Omental fat pad (tissue), 4 donors: ENCODE results near the gene SH3BP4. TPM values are rescaled to one million over a fixed set of nuclear protein-coding genes. Genes with fewer than 3 reads are reported as not detected.
A peak's percentile ranks its signal among the peaks of the same experiment; 100 is the strongest.

Experiments
- ATAC-seq: fragments of 150-250 bp; one replicate; pipeline ENCODE4 v1.9.1; 2016; ENCODE audit warnings: mild to moderate bottlenecking, moderate library complexity; ENCODE audit not compliant: low FRiP score
- DNase-seq: peaks from one replicate; pipeline ENCODE4 v3.0.0-alpha.2; 2019; ENCODE audit warnings: low spot score
- total RNA-seq, 4 donors: library from RNA; depleted of rRNA; stranded (reverse); fragments of >200 nt; gene quantifications; one replicate each; pipeline ENCODE4 v1.1.0, GENCODE V29; 2016
- TF ChIP-seq, protein P1 (sequence below), 3 donors: fragments of 450-650 bp; IDR thresholded peaks; one replicate each; pipeline ENCODE4 v1.5.1; 2016 to 2017; ENCODE audit warnings: antibody characterized with exemption in 3 of 3, mild to moderate bottlenecking in 3 of 3, moderate library complexity in 2 of 3

Gene SH3BP4
- total RNA-seq, 4 donors from 2014 or later = 32.5 to 66.9 (median 44.2) TPM

- DNase-seq (no peak), ATAC-seq (no peak)
- TF ChIP-seq, protein P1, sequence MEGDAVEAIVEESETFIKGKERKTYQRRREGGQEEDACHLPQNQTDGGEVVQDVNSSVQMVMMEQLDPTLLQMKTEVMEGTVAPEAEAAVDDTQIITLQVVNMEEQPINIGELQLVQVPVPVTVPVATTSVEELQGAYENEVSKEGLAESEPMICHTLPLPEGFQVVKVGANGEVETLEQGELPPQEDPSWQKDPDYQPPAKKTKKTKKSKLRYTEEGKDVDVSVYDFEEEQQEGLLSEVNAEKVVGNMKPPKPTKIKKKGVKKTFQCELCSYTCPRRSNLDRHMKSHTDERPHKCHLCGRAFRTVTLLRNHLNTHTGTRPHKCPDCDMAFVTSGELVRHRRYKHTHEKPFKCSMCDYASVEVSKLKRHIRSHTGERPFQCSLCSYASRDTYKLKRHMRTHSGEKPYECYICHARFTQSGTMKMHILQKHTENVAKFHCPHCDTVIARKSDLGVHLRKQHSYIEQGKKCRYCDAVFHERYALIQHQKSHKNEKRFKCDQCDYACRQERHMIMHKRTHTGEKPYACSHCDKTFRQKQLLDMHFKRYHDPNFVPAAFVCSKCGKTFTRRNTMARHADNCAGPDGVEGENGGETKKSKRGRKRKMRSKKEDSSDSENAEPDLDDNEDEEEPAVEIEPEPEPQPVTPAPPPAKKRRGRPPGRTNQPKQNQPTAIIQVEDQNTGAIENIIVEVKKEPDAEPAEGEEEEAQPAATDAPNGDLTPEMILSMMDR (IDR thresholded peaks at IDR 0.05) = no peak
These were observed 26.8 kb downstream of the SH3BP4 start for GRCh38 chr2:234978466-234979203.

GRCh38 chr2:234979204-234980167, 27.7 kb downstream of the SH3BP4 start:
- ATAC-seq = no peak
- TF ChIP-seq, protein P1 (IDR thresholded peaks at IDR 0.05) = no peak
- DNase-seq = no peak

DNA sequence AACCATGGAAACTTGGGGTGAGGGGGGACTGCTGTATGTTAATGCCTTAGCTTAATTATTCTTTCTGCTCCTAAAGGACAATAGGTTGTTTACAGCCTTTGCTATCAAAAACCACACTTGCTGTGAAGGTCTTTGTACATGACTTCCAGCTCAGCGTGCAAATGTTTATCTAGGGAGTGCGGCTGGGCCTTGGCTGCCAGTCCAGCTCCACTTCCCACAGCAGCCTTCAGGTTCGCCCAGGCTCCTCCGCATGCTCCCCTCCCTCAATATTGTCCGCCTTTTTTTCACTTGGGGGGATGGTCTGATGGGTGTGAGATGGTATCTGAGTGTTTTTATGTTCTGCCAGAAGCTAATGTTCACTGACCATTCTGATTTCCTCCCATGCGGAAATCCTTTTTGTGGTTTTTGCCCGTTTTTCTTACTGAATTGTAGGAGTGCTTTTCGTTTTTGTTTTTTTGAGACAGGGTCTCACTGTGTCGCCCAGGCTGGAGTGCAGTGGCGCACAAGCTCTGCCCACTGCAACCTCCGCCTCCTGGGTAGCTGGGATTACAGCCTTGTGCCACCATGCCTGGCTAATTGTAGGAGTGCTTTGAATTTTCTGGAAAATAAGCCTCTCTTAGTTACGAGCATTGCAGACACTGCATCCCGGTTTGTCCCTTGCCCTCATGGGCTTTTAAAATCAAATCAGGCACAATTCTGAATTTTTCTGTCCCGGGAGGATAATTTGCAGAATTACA, 28.8 kb downstream of the SH3BP4 start:
- TF ChIP-seq, protein P1 (IDR thresholded peaks at IDR 0.05) = no peak
- no peak for DNase-seq
- no peak for ATAC-seq

GRCh38 chr2:234981197-234982095, 29.6 kb downstream of the SH3BP4 start:
- TF ChIP-seq, protein P1 (IDR thresholded peaks at IDR 0.05) = no peak
- DNase-seq (peak; percentile 34), ATAC-seq (peak; percentile 89)

DNA sequence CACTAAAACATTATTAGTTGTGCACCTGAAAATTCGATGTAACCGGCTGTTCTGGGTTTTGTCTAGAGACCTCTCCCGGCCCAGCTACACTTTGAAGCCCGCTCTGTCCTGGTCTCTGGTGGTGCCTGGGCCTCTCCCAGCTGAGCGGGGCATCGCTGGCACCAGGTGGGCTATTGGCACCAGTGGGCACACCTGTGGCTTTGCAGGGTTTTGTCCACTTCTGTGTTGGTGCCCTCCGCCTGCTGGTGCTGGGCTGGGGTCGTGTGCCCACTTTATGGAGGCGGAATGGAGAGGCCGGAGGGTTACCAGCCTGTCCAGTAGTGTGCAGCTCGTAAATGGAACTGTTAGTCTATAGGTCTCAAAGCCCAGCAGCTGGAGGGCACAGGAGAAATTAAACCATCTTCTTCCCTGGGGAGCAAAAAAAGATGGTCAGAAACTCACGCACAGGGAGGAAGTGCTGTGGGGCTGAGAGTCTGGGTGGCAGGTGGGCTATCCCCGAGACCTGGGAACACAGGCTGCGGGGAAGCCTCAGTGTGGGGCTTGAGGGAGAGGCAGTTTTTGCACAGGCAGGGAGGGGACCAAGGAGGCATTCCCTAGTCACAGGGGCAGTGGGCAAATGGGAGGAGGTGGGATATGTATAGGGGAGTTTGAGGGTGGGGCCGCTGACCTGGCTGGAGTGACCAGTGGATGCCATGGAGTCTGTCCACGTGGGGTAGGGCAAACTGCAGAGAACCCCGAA, 30.4 kb downstream of the SH3BP4 start:
- DNase-seq (no peak), ATAC-seq (no peak)
- TF ChIP-seq, protein P1 (IDR thresholded peaks at IDR 0.05) = no peak
